Upper lobe of left lung (tissue), 4 donors: Measurements from ENCODE around the gene ATG10.

ENCODE experiments used
- CTCF ChIP-seq, 6 experiments: fragments of 450-650 bp in 4 of 6; fragments of 200-600 bp in 2 of 6; sonication (generic) in 2 of 6; IDR thresholded peaks; one replicate each; pipeline ENCODE4 v1.5.1; 2016 to 2019; ENCODE audit warnings: antibody characterized with exemption in 6 of 6
- EP300 ChIP-seq, 4 donors: sonication (generic); formaldehyde crosslinking; IDR thresholded peaks; one replicate each; pipeline ENCODE4 v1.5.1; 2017; ENCODE audit warnings: antibody characterized with exemption in 4 of 4, control low read depth in 2 of 4

DNA sequence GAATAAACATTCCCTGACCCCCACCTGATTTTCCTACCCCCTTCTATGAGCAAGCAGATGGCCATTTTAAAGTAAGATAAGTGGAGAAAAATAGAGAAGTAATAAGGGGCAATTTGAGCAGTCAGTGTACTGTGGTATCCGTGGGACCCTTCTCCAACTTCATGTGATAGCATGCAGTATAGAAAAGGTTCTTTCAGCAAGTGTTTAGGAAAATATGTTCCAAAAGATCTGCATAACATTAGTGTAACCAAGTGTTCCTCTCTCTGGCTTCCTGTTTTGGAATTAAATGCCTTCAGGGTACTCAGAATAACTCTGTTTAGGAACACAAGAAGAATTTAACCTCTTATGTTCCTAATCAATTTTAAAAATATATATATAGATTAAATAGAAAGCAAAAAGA lies 134.9 kb downstream of the ATG10 start:
- TF ChIP-seq CTCF (IDR thresholded peaks at IDR 0.05) (no peak), EP300 (IDR thresholded peaks at IDR 0.05) (no peak)
